NCI-H345 (cell line): ENCODE results near the gene ENTREP1.
A peak's percentile ranks its signal among the peaks of the same experiment; 100 is the strongest.

Source experiments
- DNase-seq: peaks from one replicate; lab custom pipeline; 2025; lab: John Stamatoyannopoulos, UW

ENTREP1 gene

DNA sequence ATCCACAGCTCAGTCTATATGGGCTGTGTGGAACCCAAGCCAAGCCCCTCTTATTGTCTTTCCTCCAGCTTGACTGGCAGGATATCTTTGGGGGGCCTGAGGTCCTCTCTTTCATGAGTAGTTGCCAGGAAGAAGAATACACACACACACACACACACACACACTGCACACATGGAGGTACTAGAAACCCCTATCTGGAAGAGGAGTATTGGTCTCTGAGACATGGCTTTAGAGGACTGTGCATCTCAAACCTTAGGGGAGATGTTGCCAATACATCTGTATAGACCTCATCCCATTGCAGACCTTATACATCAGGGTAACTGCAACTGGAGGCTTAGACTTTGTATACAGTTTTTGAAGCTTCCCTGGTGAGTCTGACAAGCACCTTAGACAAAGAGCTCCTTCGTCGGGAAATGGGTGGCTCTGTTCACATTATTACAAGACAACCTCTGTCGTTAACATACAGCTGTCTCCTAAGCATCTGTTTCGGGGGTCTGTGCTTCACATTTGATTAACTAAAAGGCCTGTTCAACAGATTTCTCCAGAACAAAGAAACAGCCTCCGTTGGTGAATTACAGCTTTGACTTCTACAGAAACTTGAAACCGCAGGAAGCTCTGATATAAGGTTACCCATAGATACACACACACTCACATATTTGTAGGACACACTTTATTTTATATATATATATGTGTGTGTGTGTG, 5.5 kb upstream of the ENTREP1 start:
- DNase-seq: peak; percentile 39

DNA sequence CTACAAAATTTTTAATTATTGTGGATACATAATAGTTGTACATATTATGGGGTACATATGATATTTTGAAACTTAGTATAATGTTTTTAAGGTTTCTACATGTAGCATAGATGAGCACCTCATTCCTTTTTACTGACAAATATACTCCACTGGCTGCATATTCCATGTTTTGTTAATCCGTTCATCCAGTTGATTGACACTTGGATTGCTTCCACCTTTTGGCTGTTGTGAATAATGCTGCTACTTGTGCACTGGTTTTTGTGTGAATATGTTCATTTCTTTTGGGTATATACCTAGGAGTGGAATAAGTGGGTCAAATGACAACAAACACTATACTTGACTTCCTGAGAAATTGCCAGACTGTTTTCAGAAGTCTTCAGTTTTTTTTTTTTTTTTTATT, 2.8 kb upstream of the ENTREP1 start:
- DNase-seq: no peak

- DNase-seq: no peak
Measured at GRCh38 chr9:69323861-69324260, 1.2 kb upstream of the ENTREP1 start.

DNA sequence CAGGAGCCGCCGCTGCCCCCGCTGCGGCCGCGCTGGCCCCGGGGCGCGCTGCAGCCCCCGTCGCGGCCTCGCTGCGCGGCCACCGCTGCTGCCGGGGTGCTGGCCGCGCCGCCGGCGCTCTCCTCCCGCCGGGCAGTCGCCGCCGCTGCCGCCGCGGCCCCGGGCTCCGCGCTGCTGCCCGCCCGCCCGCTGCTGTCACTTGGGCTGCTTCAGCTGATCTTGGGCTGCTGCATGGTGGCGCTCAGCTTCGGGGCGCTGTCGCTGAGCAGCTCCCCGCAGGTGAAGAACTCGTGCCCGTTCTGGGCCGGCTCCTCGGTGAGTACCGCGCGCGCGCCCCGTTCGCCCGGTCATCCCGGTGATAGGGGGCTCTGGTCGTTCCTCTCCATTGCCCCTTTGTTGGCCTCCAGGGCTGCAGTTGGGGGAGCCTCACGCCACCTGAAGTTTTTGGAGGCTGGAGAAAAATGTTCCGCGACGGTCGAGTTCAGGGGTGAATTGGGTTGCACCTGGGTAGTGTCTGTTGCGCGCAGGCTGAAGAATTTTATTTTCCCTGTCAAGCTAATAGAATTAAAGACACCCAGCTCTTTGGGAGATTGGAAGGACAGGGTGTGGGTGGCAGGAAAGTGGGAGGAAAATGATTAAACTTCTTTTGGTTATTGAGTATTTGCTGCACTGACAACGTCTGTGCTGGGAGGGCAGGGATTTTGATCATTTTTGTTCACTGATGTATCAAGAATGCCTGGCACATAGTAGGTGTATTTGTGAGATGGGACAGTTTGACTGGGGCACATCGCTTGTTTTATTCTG, 596 bp downstream of the ENTREP1 start:
- peak; percentile 28 for DNase-seq

DNA sequence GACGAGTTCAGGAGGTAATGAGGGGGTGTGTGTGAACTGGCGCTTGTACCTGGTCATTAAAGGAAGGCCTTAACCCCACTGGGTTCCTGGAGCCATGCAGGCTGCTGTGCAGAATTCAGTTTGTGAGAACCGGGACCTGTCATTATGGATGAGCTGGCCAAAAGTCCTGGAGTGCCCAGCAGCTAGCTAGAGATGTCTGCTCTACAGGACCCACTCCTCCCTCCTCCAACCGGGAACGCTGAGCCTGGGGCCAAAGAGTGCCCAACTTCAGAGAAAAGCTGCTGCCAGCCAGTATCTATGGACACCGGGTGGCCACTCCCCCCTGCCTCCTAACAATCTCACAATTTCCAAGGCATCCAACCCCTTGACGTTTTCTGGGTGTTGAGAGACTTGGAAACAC, 1.2 kb downstream of the ENTREP1 start:
- no peak for DNase-seq

GRCh38 chr9:69330580-69330979, 5.6 kb downstream of the ENTREP1 start:
- no peak for DNase-seq

GRCh38 chr9:69331444-69331843, 6.4 kb downstream of the ENTREP1 start:
- no peak for DNase-seq

GRCh38 chr9:69332067-69332685, 7.2 kb downstream of the ENTREP1 start:
- DNase-seq: no peak

GRCh38 chr9:69333716-69334115, 8.7 kb downstream of the ENTREP1 start:
- no peak for DNase-seq

GRCh38 chr9:69334317-69334716, 9.3 kb downstream of the ENTREP1 start:
- no peak for DNase-seq

GRCh38 chr9:69339620-69340019, 14.6 kb downstream of the ENTREP1 start:
- DNase-seq: no peak

GRCh38 chr9:69340631-69341030, 15.6 kb downstream of the ENTREP1 start:
- DNase-seq: no peak

DNA sequence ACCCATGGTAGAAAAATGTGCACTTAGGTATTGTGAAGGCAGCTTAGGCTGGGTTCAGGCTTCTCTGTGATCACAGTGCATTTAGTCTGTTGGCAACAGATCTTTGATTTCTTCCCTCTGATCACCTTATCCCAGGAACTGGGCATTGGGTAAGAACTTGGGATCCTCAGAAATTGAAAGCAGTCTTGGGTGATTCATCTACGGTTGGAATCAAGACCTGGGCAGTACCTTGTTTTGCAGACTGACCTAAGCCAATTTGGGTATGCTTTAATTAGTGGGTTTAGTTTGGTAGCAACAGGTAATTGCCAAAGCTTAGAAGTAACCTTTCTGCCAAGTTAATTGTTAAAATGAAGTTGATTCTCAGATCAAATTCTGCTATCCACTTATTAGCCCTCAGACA, 17.8 kb downstream of the ENTREP1 start:
- no peak for DNase-seq

DNA sequence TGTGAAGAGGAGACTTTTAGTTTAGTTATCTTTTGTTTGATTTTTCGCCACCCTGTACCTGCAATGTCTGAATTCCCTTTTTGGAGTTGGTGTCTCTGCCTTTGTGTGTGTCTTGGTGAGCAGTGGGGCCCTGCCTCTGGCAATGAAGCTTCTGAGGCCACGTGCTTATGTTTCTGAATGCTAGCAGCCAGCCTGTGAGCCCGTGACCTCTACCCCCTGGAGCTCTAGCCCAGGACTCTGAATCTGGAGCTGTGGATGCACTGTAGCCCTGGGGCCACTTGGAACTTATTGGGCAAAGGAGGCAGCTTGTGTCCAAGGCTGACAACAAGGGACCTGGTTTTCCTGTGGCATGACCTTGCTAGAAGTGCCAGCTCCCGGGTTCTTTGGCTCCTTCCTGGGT, 19.4 kb downstream of the ENTREP1 start:
- DNase-seq: no peak

GRCh38 chr9:69346596-69347390, 21.8 kb downstream of the ENTREP1 start:
- DNase-seq: no peak

DNA sequence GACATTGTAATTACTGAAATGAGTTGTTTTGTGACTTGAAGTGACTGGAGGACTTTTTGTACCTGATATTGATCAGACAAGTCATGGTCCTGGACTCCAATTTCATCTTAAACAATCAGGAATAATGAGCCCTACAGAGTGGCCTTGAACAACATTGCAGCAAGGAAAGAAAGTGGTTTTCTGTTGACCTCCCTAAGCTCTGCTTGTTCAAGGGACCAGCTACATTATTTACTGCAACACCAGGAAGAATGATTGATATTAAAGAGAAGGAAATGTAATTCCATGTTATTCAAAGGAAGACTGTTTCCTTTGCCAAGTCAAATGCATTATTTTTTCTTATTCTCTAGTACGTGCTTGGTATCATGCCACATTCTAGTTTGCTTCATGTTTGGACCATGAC, 22.6 kb downstream of the ENTREP1 start:
- DNase-seq: no peak

DNA sequence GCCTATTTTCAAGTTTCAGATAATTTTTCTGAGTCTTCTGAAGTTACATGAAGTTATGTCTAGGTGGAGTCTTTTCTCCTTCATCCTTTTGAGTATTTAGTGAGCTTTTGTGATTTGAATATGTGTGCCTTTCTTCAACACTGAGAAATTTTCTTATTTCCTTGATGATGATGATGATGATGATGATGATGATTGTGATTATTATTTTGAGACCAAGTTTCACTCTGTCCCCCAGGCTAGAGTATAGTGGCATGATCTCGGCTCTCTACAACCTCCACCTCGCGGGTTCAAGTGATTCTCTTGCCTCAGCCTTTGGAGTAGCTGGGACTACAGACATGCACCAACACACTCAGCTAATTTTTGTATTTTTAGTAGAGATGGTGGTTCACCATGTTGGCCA, 26.2 kb downstream of the ENTREP1 start:
- DNase-seq: no peak

DNA sequence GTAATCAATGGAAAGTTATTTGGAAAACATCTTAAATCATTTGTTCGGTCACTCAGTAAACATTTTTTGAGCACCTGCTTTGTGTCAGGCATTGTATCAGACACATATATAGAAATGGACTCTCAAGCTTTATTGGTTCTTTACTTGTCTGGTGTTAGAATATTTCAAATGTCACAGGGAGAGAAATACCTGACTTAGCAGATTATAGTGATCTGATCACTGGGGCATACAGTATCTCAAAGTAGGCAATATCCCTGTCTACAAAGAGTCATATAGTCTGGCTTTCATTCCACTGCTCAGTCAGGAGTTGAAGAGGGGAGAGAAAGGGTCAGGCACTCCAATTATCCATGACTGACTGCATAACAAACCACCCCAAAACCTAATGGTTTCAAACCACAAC, 30.2 kb downstream of the ENTREP1 start:
- DNase-seq: no peak

DNA sequence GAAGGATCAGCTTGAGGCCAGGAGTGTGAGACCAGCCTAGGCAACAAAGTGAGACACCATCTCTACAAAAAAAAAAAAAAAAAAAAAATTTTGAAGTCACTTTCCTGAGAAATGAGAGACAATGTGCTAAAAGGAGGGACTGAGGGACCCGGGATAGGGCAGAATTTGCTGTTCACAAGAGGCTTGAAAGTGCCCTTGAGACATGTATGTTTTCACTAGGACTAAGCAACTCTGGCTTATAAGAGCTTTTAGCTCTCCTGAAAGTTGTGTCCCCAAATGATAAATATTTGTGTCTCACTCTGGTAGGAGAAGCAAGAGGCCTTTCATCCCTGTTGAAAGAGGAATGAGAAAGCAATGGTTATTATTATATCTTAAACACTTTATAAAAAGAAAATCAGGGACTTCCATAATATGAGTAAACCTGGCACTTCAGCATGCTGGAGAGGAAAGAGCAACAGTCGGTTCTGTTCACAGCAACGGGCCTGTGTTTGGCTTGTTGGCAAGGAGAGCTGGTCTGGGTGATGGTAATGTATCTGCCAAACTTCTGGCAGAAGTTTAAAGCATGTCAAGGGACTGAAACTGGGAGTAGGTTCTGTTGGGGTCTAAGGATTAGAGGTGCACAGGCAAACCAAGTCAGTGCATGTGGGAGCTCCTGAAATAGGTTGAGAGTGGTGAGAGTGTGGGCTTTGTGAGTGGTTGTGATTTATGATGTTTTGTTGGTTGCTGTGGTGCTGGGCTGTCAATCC, 32.2 kb downstream of the ENTREP1 start:
- DNase-seq: no peak

GRCh38 chr9:69357821-69358220, 32.8 kb downstream of the ENTREP1 start:
- DNase-seq: no peak

GRCh38 chr9:69363191-69363590, 38.2 kb downstream of the ENTREP1 start:
- DNase-seq: no peak
